GM18909 (cell line): Measurements from ENCODE around the gene PIAS1.
"Not testable (repeated sequence)": the region's sequence is repeated elsewhere in the genome, so short reads cannot be mapped to it uniquely, and the experiment has no call there.

Source experiments
- ATAC-seq: cut with Tn5 transposase; IDR thresholded peaks from one replicate; pipeline ENCODE4 v1.9.1; 2021; ENCODE audit warnings: mild to moderate bottlenecking; ENCODE audit not compliant: unreplicated experiment, poor library complexity

The PIAS1 gene

GRCh38 chr15:68200016-68200861, 146.1 kb downstream of the PIAS1 start:
- no peak for ATAC-seq

DNA sequence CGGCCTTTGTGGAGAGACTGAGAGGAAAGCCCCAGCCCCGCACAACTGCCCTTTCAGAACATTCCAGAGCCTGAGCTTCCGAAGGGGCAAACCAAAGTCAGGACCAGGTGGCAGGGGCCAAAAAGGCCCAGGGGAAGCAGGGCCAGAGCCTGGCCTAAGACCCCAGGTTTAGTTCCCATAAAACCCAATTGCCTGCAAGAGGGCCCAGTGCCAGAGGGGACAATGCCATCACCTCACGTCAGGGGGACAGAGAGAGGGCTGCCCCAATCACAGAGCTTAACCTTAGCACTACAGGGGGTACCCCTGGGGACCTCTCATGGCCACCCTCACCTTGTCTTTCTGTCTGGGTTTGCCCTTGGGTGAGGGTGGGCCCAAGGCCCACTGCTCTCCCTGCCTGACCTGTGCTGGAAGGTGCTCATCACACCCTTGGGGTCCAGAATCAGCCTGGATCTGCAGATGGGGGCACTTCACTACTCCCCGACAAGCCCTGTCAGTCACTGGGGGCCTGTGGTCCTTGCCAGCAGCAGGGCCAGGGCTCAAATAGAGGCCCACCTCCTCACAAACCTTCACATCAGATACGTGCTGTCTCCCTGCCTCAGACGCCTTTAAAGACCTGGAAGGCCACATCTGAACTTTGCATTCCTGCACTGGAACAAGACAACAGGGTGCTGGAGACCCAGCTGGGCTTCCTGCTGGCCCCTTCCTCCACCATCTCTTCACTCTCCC, 147.2 kb downstream of the PIAS1 start:
- ATAC-seq = no peak

GRCh38 chr15:68201879-68202261, 147.8 kb downstream of the PIAS1 start:
- ATAC-seq = no peak

- not testable (repeated sequence) for ATAC-seq
Measured at GRCh38 chr15:68202994-68203393, 148.9 kb downstream of the PIAS1 start.

DNA sequence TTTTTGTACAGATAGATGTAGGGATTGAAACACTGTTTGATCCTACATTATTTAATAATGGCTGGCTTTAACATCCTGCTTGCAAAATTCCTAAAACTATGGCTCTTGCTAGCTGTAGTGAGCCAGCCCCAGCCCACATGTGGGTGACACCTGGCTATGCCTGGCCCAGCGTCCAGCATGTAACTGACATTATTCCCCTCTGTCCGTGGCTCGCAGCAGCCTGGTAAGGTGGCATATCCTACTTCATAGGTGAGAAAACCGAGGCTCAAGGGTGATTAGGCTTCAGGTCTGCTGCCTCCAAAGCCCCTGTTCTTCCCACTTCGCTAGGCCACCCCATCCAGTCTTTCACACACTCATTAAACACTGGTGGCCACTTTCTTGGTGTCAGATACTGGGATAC, 149.4 kb downstream of the PIAS1 start:
- no peak for ATAC-seq

- ATAC-seq = no peak
Measured at GRCh38 chr15:68203956-68204355, 149.8 kb downstream of the PIAS1 start.

DNA sequence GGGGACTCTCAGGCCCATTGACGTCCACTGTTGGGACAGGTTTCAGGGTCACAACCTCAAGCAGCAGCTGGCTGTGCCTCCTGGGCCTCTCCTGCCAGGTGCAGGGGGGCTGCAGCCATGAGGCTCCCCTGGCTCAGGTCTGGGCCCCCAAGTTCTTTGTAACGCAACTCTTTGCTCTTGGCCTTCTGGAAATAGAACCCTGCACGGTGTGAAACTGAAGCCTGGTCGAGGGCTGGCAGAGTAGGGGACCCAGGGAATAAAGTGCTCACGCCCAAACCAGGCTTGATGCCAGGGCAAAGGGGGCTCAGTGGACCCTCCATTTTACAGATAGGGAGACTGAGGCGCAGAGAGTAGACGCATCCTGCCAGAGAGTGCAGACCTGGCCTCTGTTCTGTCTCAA, 150.2 kb downstream of the PIAS1 start:
- no peak for ATAC-seq

- no peak for ATAC-seq
Measured at GRCh38 chr15:68204776-68205557, 150.9 kb downstream of the PIAS1 start, which contains the start of gene CALML4. TSS of gene CALML4 (minus strand) at chr15:68205332. CDS start at chr15:68205247, 85 bp downstream.

GRCh38 chr15:68205558-68205944, 151.4 kb downstream of the PIAS1 start:
- no peak for ATAC-seq

DNA sequence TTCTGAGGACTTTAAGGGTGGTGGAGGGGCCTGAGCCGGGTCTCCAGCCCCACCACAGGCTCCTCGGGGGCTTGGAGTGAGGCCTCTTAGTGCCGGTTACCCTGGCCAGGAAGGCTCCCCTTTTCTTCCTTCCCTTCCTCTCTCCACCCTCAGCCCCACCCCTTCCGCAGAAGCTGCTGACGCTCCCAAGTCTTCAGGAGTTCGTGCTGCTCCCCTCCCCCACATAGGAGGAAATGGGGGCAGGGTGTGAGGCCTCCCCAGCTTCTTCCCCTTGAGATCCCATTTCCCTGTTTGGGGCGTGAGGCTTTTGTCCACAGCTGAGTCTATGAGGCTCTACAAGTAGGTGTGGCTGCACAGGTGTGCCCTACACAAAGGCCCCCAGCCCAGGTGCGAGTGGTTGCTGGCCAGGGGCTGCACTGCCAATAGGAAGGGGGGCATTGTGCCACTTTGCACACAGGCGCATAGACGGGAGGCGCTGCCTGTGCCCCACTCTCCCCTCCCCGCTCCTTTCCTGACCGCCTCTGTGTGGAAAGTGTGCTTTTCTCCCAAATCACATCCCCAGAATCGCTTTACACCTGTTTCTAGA, 151.9 kb downstream of the PIAS1 start:
- ATAC-seq = no peak

DNA sequence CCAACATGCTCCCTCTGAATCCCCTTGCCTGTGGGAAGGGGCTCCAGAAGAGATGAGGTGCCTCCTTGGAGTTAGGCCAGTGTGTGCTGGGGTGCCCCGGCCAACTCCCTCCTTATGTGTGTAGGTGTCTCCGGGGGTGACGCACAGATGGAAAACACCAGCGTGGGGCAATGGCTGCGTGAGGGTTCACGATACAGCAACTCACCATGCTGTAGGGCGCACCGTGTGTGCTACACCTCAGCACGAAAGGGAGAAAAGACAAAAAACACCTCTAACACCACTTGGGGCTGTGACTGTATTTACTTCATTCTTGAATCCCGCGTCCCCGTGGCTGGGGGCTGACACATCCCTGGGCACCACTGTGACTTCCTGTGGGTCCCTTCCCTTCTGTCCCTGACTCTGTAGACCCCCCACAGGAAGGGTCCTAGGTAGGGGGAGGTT, 152.6 kb downstream of the PIAS1 start:
- ATAC-seq = no peak

DNA sequence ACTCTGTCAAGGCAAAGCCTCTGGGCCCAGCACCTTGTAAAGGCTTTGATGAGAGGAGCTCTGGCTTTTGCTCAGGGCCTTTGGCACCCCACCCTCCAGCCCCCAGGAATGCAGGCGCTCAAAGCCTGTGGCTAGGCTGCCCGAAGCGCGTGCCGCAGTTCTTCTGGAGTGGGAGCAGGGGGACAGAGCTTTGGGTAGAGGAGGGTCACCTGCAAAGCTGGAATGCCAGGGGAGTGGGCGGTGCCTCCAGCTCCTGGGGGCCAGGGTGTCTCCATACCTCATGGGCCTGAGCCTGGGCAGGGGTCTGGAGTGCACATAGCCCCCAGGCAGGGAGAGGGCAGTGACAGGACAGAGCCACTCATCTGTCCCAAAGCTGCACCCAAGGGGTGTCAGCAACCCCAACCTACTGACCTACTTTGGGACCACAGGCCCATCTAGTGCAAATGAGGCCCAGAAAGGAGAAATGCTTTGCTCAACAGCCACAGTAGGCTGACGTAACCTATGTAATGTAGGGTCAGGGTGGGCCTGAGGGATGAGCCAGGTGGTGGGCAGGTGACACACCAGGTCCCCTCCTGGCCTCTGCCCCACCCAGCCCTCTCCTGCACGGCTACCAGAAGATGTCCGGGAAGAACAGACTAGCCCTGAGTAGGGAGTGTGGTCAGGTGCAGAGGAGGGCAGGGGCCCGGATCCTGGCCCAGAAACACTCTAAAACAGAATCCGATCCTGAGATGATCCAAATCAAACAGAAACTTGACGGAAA, 153.2 kb downstream of the PIAS1 start:
- no peak for ATAC-seq

DNA sequence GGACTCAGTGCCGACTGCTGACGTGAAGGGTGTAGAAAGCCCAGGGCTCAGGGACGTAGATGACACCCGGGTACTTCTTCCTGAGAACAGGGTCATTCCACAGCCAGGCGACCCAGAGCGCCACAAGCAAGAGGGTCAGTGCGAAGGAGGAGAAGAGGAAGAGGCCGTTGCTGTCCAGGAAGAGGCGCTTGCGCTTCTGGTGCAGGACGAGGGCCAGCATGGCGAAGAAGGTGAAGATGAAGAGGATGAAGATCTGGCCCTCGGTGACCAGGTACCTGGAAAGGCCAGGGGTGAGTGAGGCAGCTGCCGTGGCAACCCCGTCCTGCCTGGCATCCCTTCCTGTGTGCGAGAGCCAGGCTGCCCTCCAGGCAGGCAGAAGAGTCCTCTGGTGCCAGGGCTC, 154.0 kb downstream of the PIAS1 start:
- no peak for ATAC-seq

DNA sequence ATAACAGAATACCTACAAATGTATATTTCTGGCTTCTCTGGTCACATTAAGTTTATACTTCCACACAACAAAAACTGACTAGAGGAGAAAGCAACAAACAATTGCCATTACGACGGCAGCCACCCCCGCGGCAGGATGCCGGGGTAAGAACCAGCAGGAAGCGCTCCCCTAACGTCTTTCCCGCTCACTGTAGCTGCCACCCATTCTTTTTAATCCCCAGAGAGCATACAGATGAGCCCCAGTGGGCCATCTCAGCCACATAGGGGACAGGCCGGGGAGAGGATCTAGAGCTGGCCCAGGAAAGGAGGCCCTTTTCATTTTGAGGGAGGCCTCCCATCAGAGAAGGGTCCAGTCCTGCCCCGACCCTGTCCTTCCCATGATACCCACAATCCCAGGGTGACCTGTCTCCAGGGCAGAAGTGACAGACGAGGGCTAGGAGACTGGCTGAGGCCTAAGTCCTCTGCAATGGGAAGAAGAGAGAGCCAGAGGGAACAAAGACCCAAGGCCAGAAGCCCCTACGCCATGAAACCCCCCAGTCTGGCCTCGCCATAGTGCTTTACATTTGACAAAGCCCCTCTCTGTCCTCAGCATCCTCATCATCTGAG, 154.6 kb downstream of the PIAS1 start:
- no peak for ATAC-seq

DNA sequence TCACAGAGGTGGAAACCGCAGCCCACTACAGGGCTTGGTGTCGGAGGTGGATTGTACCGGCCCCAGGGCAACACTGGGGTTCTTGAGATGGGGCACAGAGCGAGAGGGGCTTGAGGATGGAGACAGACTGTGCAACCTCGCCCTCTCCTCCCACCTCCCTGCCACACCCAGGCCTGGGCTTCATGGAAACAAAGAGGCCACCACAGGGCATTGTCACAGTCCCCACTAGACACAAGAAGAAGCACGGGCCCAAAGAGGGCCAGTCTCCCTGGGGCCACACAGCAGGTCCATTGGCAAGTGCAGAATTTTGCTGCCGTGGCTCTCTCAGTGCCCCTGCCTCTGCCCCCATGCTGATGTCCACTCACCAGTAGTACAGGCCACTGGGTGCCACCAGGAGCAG, 155.2 kb downstream of the PIAS1 start:
- ATAC-seq = no peak

- ATAC-seq = peak; percentile 59
Measured at GRCh38 chr15:68209735-68210408, 155.8 kb downstream of the PIAS1 start.

GRCh38 chr15:68210409-68210756, 156.3 kb downstream of the PIAS1 start:
- ATAC-seq = no peak

- ATAC-seq = no peak
Measured at GRCh38 chr15:68210821-68211655, 156.9 kb downstream of the PIAS1 start.
